K562 (cell line): Measurements from ENCODE around the gene USPL1. TPM values are rescaled to one million over a fixed set of nuclear protein-coding genes. Genes with fewer than 3 reads are reported as not detected.

ENCODE experiments used
- BCLAF1 ChIP-seq, 2 experiments: fragments of 450-650 bp in 1 of 2; IDR thresholded peaks; 2 replicates each; pipeline ENCODE4 v1.6.1; 2011 to 2017; ENCODE audit warnings: low read depth in 2 of 2, antibody characterized with exemption in 1 of 2, borderline replicate concordance in 1 of 2, low read length in 1 of 2, mild to moderate bottlenecking in 1 of 2, mixed read lengths in 1 of 2; ENCODE audit not compliant: control insufficient read depth in 1 of 2
- ETV5 ChIP-seq: sonication (generic); formaldehyde crosslinking; IDR thresholded peaks from 2 replicates; pipeline ENCODE4 v1.4.0; 2020; ENCODE audit warnings: low read depth, mild to moderate bottlenecking, missing genetic modification reagents
- HDGF ChIP-seq: fragments of 450-650 bp; IDR thresholded peaks from 2 replicates; pipeline ENCODE4 v1.6.1; 2016
- HMG20A ChIP-seq: fragments of 450-650 bp; formaldehyde crosslinking; conservative IDR thresholded peaks from 2 replicates; pipeline ENCODE4 v1.4.0; 2020; ENCODE audit warnings: mild to moderate bottlenecking, mixed read lengths
- polyA plus RNA-seq, 8 experiments: library from polyadenylated mRNA; depleted of rRNA in 4 of 8; stranded (reverse) in 5 of 8; unstranded in 3 of 8; fragments of >200 nt; fragmentation: Nextera tagmentation in 2 of 8; fragmentation: Illumina TruSeq in 1 of 8; extraction: Ambion mirVana in 2 of 8; extraction: Trizol in 1 of 8; gene quantifications; 2 replicates each; pipeline versions ENCODE4 v1.2.1 to v1.2.3, GENCODE V29; 2011 to 2014; ENCODE audit warnings: inconsistent platforms in 1 of 8, missing spikeins in 1 of 8
- total RNA-seq, 7 experiments: library from RNA; depleted of rRNA in 6 of 7; stranded (reverse); fragments of >200 nt in 6 of 7; fragmentation: Illumina TruSeq in 2 of 7; extraction: Trizol in 2 of 7; gene quantifications; 2 replicates each; pipeline versions ENCODE4 v1.2.1 to v1.2.3, GENCODE V29; 2011 to 2021; ENCODE audit warnings: low replicate concordance in 1 of 7
- TF ChIP-seq, protein P1 (sequence below), 2 experiments: fragments of 450-650 bp; IDR thresholded peaks; 2 replicates each; pipeline ENCODE4 v1.6.1; 2018; ENCODE audit warnings: mild to moderate bottlenecking in 2 of 2, low read depth in 1 of 2; ENCODE audit not compliant: partially characterized antibody in 2 of 2
- TF ChIP-seq, protein P2 (sequence below): fragments of 450-650 bp; formaldehyde crosslinking; conservative IDR thresholded peaks from 2 replicates; pipeline ENCODE4 v1.4.0; 2022; ENCODE audit warnings: mild to moderate bottlenecking, missing genetic modification characterization
- TF ChIP-seq, protein P3 (sequence below): fragments of 250-450 bp; sonication (Bioruptor Pico); IDR thresholded peaks from 2 replicates; pipeline ENCODE4 v1.4.0; 2020

Gene USPL1
- total and polyA plus RNA-seq, 9 of the 15 experiments (the other 6 are each of a cell fraction or from before 2014, with no cell fraction given): 5.5 to 18.0 (median 12.0) TPM

- TF ChIP-seq, protein P1, sequence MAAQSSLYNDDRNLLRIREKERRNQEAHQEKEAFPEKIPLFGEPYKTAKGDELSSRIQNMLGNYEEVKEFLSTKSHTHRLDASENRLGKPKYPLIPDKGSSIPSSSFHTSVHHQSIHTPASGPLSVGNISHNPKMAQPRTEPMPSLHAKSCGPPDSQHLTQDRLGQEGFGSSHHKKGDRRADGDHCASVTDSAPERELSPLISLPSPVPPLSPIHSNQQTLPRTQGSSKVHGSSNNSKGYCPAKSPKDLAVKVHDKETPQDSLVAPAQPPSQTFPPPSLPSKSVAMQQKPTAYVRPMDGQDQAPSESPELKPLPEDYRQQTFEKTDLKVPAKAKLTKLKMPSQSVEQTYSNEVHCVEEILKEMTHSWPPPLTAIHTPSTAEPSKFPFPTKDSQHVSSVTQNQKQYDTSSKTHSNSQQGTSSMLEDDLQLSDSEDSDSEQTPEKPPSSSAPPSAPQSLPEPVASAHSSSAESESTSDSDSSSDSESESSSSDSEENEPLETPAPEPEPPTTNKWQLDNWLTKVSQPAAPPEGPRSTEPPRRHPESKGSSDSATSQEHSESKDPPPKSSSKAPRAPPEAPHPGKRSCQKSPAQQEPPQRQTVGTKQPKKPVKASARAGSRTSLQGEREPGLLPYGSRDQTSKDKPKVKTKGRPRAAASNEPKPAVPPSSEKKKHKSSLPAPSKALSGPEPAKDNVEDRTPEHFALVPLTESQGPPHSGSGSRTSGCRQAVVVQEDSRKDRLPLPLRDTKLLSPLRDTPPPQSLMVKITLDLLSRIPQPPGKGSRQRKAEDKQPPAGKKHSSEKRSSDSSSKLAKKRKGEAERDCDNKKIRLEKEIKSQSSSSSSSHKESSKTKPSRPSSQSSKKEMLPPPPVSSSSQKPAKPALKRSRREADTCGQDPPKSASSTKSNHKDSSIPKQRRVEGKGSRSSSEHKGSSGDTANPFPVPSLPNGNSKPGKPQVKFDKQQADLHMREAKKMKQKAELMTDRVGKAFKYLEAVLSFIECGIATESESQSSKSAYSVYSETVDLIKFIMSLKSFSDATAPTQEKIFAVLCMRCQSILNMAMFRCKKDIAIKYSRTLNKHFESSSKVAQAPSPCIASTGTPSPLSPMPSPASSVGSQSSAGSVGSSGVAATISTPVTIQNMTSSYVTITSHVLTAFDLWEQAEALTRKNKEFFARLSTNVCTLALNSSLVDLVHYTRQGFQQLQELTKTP (IDR thresholded peaks at IDR 0.05; ENCODE audit: low read depth in 1 of 2, partially characterized antibody in 2 of 2): no peak
- TF ChIP-seq ETV5 (CRISPR knock-in tag) (no peak), HMG20A (no peak), HDGF (no peak), BCLAF1 (IDR thresholded peaks at IDR 0.05; ENCODE audit: borderline replicate concordance in 1 of 2, control insufficient read depth in 1 of 2, low read depth in 2 of 2, low read length in 1 of 2) (no peak)
- TF ChIP-seq, protein P2, sequence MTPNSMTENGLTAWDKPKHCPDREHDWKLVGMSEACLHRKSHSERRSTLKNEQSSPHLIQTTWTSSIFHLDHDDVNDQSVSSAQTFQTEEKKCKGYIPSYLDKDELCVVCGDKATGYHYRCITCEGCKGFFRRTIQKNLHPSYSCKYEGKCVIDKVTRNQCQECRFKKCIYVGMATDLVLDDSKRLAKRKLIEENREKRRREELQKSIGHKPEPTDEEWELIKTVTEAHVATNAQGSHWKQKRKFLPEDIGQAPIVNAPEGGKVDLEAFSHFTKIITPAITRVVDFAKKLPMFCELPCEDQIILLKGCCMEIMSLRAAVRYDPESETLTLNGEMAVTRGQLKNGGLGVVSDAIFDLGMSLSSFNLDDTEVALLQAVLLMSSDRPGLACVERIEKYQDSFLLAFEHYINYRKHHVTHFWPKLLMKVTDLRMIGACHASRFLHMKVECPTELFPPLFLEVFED (CRISPR knock-in tag): no peak
- TF ChIP-seq, protein P3, sequence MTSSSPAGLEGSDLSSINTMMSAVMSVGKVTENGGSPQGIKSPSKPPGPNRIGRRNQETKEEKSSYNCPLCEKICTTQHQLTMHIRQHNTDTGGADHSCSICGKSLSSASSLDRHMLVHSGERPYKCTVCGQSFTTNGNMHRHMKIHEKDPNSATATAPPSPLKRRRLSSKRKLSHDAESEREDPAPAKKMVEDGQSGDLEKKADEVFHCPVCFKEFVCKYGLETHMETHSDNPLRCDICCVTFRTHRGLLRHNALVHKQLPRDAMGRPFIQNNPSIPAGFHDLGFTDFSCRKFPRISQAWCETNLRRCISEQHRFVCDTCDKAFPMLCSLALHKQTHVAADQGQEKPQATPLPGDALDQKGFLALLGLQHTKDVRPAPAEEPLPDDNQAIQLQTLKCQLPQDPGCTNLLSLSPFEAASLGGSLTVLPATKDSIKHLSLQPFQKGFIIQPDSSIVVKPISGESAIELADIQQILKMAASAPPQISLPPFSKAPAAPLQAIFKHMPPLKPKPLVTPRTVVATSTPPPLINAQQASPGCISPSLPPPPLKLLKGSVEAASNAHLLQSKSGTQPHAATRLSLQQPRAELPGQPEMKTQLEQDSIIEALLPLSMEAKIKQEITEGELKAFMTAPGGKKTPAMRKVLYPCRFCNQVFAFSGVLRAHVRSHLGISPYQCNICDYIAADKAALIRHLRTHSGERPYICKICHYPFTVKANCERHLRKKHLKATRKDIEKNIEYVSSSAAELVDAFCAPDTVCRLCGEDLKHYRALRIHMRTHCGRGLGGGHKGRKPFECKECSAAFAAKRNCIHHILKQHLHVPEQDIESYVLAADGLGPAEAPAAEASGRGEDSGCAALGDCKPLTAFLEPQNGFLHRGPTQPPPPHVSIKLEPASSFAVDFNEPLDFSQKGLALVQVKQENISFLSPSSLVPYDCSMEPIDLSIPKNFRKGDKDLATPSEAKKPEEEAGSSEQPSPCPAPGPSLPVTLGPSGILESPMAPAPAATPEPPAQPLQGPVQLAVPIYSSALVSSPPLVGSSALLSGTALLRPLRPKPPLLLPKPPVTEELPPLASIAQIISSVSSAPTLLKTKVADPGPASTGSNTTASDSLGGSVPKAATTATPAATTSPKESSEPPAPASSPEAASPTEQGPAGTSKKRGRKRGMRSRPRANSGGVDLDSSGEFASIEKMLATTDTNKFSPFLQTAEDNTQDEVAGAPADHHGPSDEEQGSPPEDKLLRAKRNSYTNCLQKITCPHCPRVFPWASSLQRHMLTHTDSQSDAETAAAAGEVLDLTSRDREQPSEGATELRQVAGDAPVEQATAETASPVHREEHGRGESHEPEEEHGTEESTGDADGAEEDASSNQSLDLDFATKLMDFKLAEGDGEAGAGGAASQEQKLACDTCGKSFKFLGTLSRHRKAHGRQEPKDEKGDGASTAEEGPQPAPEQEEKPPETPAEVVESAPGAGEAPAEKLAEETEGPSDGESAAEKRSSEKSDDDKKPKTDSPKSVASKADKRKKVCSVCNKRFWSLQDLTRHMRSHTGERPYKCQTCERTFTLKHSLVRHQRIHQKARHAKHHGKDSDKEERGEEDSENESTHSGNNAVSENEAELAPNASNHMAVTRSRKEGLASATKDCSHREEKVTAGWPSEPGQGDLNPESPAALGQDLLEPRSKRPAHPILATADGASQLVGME (CRISPR knock-in tag): no peak
These were observed 56.2 kb downstream of the USPL1 start (continued) for GRCh38 chr13:30673669-30674521.
